Lung (tissue), 12 donors: ENCODE results near the gene TAGLN3. TPM values are rescaled to one million over a fixed set of nuclear protein-coding genes. Genes with fewer than 3 reads are reported as not detected.

Experiments
- ATAC-seq: fragments of 200-7000 bp; cut with Tn5 transposase; one replicate; pipeline ENCODE4 v1.9.1; 2020; ENCODE audit warnings: moderate number of reproducible peaks; ENCODE audit not compliant: insufficient read depth, low FRiP score
- DNase-seq, 3 donors: peaks; one replicate each; pipeline ENCODE4 v3.0.0-alpha.2; 2013 to 2017
- H3K27ac ChIP-seq, 2 donors: one replicate each; pipeline ENCODE4 v1.5.1; 2013; ENCODE audit warnings: mild to moderate bottlenecking in 2 of 2, moderate library complexity in 2 of 2, control low read depth in 1 of 2, inconsistent platforms in 1 of 2, low read depth in 1 of 2, low read length in 1 of 2
- H3K27me3 ChIP-seq, 3 donors: one replicate each; pipeline ENCODE4 v1.5.1; 2013; ENCODE audit warnings: low read length in 2 of 3; ENCODE audit not compliant: control insufficient read depth in 3 of 3, insufficient read depth in 3 of 3
- H3K36me3 ChIP-seq, 4 donors: one replicate each; pipeline ENCODE4 v1.5.1; 2013; ENCODE audit warnings: low read length in 4 of 4, mild to moderate bottlenecking in 1 of 4, moderate library complexity in 1 of 4; ENCODE audit not compliant: control insufficient read depth in 4 of 4, insufficient read depth in 4 of 4
- H3K4me1 ChIP-seq, 5 donors: one replicate each; pipeline ENCODE4 v1.5.1; 2013; ENCODE audit warnings: low read length in 5 of 5, mild to moderate bottlenecking in 2 of 5, moderate library complexity in 1 of 5; ENCODE audit not compliant: control insufficient read depth in 5 of 5, insufficient read depth in 5 of 5
- H3K4me3 ChIP-seq: one replicate; pipeline ENCODE4 v1.5.1; 2013; ENCODE audit warnings: mild to moderate bottlenecking, control low read depth, moderate library complexity
- H3K9ac ChIP-seq, 2 donors: one replicate each; pipeline ENCODE4 v1.5.1; 2013; ENCODE audit warnings: low read length in 2 of 2, control low read depth in 1 of 2; ENCODE audit not compliant: insufficient read depth in 1 of 2
- H3K9me3 ChIP-seq, 4 donors: one replicate each; pipeline ENCODE4 v1.5.1; 2013; ENCODE audit warnings: low read length in 3 of 4, mild to moderate bottlenecking in 1 of 4, moderate library complexity in 1 of 4; ENCODE audit not compliant: control insufficient read depth in 4 of 4, insufficient read depth in 3 of 4
- WGBS, 2 donors: extraction: QIAGEN DNeasy Blood & Tissue Kit; methylation state at CpG; one replicate each; pipeline ENCODE4 v1.1.7; 2013; 5-methylcytosine and 5-hydroxymethylcytosine counted together
- polyA plus RNA-seq, 2 donors: library from polyadenylated mRNA; stranded (reverse); fragments of 200-250 nt; gene quantifications; one replicate each; pipeline ENCODE4 v1.2.1, GENCODE V29; 2013
- total RNA-seq, 2 donors: library from RNA; depleted of rRNA in 1 of 2; stranded (reverse); fragments of >200 nt in 1 of 2; gene quantifications; one replicate each; pipeline ENCODE4 v1.2.1, GENCODE V29; 2014 to 2021
- TF ChIP-seq, protein P1 (sequence below): IDR thresholded peaks from 2 replicates; pipeline ENCODE4 v1.5.1; 2012; ENCODE audit warnings: mild to moderate bottlenecking; ENCODE audit errors: control extremely low read depth, extremely low read depth
- donor health status: control.
- donor health status: control.
- donor health status: Bipolar disorder and iron deficiency.
- donor health status: healthy.
- donor health status: DM: yes; HTN: yes; CAD: no.

The TAGLN3 gene
- total and polyA plus RNA-seq, 4 donors: 0.71 to 2.6 (median 1.6) TPM

DNA sequence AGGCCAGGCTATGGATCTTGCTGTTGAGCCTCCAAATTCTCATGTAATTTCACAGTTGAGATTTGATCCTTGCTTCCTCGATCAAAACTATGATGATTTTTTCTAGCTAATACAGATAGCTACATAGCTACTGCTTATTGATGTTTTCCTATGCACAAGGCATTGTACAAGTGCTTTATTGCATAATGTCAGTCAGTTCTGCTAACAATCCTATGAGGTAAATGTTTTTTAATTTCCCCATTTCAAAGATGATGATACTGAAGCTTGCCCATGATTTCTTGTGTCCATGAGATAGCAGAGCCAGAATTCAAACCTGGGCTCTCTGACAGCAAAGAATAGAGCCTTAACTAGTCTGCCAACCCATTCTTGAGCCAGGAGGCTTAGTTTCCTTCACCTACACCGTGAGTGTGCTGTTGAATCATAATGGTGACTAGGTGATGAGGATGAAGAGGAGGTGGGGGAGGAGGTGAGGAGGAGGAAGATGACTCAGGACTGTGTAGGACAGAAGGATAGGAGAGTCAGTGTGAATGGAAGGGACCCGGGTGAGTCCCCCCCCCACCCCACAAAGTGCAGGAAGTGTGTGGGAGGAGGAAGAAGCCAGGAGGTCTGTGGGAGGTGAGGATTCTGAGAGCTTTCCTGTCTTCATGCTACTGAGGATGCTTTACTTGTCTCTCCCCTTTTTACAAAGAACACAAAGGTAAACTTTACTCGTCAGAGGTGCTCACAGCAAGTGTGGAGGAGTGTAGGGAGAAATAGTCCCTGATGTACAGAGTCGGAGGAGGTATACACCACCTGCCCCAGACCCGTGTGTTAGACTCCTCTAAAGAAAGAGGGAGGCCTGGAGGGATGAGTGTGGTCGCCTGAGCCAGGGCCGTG is 3.6 kb downstream of the TAGLN3 start:
- no peaks in the 10 kb centered on the region for H3K27me3 ChIP-seq
- H3K27ac ChIP-seq: no peak overlapping the region
- TF ChIP-seq, protein P1, sequence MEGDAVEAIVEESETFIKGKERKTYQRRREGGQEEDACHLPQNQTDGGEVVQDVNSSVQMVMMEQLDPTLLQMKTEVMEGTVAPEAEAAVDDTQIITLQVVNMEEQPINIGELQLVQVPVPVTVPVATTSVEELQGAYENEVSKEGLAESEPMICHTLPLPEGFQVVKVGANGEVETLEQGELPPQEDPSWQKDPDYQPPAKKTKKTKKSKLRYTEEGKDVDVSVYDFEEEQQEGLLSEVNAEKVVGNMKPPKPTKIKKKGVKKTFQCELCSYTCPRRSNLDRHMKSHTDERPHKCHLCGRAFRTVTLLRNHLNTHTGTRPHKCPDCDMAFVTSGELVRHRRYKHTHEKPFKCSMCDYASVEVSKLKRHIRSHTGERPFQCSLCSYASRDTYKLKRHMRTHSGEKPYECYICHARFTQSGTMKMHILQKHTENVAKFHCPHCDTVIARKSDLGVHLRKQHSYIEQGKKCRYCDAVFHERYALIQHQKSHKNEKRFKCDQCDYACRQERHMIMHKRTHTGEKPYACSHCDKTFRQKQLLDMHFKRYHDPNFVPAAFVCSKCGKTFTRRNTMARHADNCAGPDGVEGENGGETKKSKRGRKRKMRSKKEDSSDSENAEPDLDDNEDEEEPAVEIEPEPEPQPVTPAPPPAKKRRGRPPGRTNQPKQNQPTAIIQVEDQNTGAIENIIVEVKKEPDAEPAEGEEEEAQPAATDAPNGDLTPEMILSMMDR: no peak
- H3K4me3 ChIP-seq: no peak overlapping the region
- WGBS, 2 donors: 74 to 81% methylated on average over 8 of the region's 8 CpGs
- H3K4me1 ChIP-seq: peaks cover 0 to 53% (median 9%) of the 10 kb centered on the region in 5 donors
- H3K9ac ChIP-seq: no peak overlapping the region
- ATAC-seq (no peak), DNase-seq (no peak)
- no peaks in the 10 kb centered on the region for H3K36me3 ChIP-seq
- H3K9me3 ChIP-seq: no peaks in the 10 kb centered on the region

DNA sequence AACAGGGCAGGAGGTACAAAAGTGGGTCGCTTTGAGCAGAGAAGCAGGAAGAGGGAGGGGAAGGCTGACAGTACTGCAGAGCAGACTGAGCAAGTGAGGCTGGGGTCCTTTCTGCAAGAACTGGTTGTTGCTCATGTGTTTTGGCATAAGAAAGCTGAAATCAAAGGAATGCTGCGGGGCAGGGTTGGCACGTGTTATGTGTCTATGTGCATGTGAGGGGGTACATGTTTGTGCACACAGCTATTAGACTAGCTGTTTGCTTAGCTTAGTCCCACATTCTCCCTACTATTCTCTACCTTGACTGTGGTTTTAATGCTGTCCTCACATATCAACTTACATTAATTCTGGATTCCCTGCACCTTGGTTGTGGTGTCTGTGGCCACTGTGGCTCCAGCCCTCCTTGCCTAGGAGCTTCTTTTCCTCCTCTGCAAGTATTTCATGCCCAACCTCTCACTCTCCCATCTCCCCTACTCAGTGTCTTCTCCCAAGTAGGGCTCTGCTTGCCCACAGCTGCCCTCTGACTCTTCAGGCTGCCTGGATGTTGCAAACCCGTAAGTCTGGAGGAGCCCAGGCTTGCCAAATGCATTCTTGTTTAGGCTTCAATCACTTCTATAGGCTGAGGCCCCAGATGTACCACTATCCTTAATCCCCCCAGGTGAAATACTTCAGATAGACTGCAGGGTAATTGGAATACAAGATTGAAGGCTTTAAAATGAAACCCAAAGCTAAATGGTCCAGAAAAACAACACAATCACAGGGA is 4.8 kb downstream of the TAGLN3 start:
- Histone ChIP-seq H3K27ac (no peak overlapping the region), H3K4me1 (peaks cover 0 to 63% (median 13%) of the 10 kb centered on the region in 5 donors), H3K36me3 (no peaks in the 10 kb centered on the region), H3K4me3 (no peak overlapping the region), H3K27me3 (no peaks in the 10 kb centered on the region), H3K9me3 (no peaks in the 10 kb centered on the region), H3K9ac (no peak overlapping the region)
- ATAC-seq (no peak), DNase-seq (peak in 2 of 3 donors; percentile 40 to 66)
- WGBS, 2 donors: 88 to 90% methylated on average over 4 of the region's 4 CpGs
- TF ChIP-seq, protein P1: no peak

DNA sequence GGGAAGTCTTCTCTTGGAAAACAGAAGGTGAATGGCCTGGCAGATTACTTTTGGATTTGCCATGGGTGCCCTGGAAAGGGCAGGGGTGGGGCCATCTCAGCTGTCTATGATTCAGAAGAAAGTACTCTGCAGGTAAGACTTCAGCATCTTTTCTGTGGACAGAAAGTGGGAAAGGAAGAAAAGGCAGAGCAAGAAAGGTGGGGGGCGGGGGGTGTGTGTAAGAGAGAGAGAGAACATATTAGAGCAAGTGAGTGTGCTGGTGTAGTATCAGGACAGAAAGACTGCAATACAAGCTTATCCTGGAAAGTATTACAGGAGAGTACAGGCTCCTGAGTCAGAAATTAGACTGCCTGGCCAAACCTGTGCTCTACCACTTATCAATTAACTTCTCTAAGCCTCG is 5.5 kb downstream of the TAGLN3 start:
- DNase-seq: no peak
- Histone ChIP-seq H3K9me3 (no peaks in the 10 kb centered on the region), H3K36me3 (no peaks in the 10 kb centered on the region), H3K4me1 (peaks cover 0 to 59% (median 15%) of the 10 kb centered on the region in 5 donors), H3K27me3 (no peaks in the 10 kb centered on the region), H3K4me3 (no peak overlapping the region), H3K27ac (no peak overlapping the region), H3K9ac (no peak overlapping the region)
- TF ChIP-seq, protein P1: no peak
- WGBS, 2 donors: 86 to 91% methylated on average over 2 of the region's 2 CpGs
- no peak for ATAC-seq
